Keratinocyte (primary cell): ENCODE measurements around the gene RNF145. TPM values are rescaled to one million over a fixed set of nuclear protein-coding genes. Genes with fewer than 3 reads are reported as not detected.

Experiments used
- DNase-seq: peaks from one replicate; pipeline ENCODE4 v3.0.0-alpha.2; 2011; ENCODE audit warnings: low read depth, missing footprints, low spot score
- FAIRE-seq: peaks from 2 replicates; lab custom pipeline; 2011; peaks lifted over from hg19 to GRCh38; lab: Jason Lieb, UNC
- H2AFZ ChIP-seq: 2 replicates; pipeline ENCODE4 v1.6.0; 2012; ENCODE audit warnings: low read length, control low read depth, inconsistent platforms; ENCODE audit not compliant: control insufficient read depth
- H3K27ac ChIP-seq: 2 replicates; pipeline ENCODE4 v1.5.1; 2011; ENCODE audit warnings: low read length; ENCODE audit not compliant: control insufficient read depth, insufficient read depth
- H3K27me3 ChIP-seq: 3 replicates; pipeline ENCODE4 v1.6.0; 2011; ENCODE audit warnings: low read length; ENCODE audit not compliant: control insufficient read depth, insufficient read depth; ENCODE audit errors: extremely low read depth
- H3K36me3 ChIP-seq, 2 experiments: 2 replicates in 1 of 2; 3 replicates in 1 of 2; pipeline ENCODE4 v1.5.1; 2011; ENCODE audit warnings: low read length in 2 of 2, mild to moderate bottlenecking in 1 of 2; ENCODE audit not compliant: control insufficient read depth in 2 of 2, insufficient read depth in 2 of 2; ENCODE audit errors: extremely low read depth in 1 of 2
- H3K4me1 ChIP-seq: 3 replicates; pipeline ENCODE4 v1.5.1; 2011; ENCODE audit warnings: low read length; ENCODE audit not compliant: control insufficient read depth, insufficient read depth; ENCODE audit errors: extremely low read depth
- H3K4me2 ChIP-seq: 3 replicates; pipeline ENCODE4 v1.6.0; 2011; ENCODE audit warnings: low read depth, low read length; ENCODE audit not compliant: control insufficient read depth, insufficient read depth; ENCODE audit errors: extremely low read depth
- H3K4me3 ChIP-seq, 3 experiments: fragments of 200-600 bp in 1 of 3; sonication (generic) in 1 of 3; 2 replicates in 2 of 3; 3 replicates in 1 of 3; pipeline ENCODE4 v1.5.1; 2011 to 2016; ENCODE audit warnings: low read length in 3 of 3, mild to moderate bottlenecking in 3 of 3, control low read depth in 2 of 3, inconsistent platforms in 1 of 3, low read depth in 1 of 3, mixed read lengths in 1 of 3, mixed run types in 1 of 3, moderate library complexity in 1 of 3; ENCODE audit not compliant: control insufficient read depth in 2 of 3, insufficient read depth in 2 of 3; ENCODE audit errors: extremely low read depth in 1 of 3
- H3K79me2 ChIP-seq: 2 replicates; pipeline ENCODE4 v1.6.0; 2012; ENCODE audit warnings: low read length; ENCODE audit not compliant: control insufficient read depth, insufficient read depth
- H3K9ac ChIP-seq: 3 replicates; pipeline ENCODE4 v1.6.0; 2011; ENCODE audit warnings: low read length; ENCODE audit not compliant: control insufficient read depth, insufficient read depth; ENCODE audit errors: extremely low read depth
- H3K9me1 ChIP-seq: 3 replicates; pipeline ENCODE4 v1.6.0; 2011; ENCODE audit warnings: low read length; ENCODE audit not compliant: control insufficient read depth, insufficient read depth; ENCODE audit errors: extremely low read depth
- H3K9me3 ChIP-seq: 2 replicates; pipeline ENCODE4 v1.5.1; 2012; ENCODE audit warnings: low read depth, low read length; ENCODE audit not compliant: control insufficient read depth
- H4K20me1 ChIP-seq: 3 replicates; pipeline ENCODE4 v1.6.0; 2011; ENCODE audit warnings: low read length; ENCODE audit not compliant: control insufficient read depth, insufficient read depth; ENCODE audit errors: extremely low read depth
- EZH2 ChIP-seq: IDR thresholded peaks from one replicate; pipeline ENCODE4 v1.6.1; 2012; ENCODE audit warnings: inconsistent platforms, mild to moderate bottlenecking, low read length, moderate library complexity
- dilution Hi-C: fragments of 300-500 bp; cut with MboI; formaldehyde crosslinking; loops from one replicate; pipeline ENCODE4 v1.7.0; 2020; ENCODE audit warnings: low sequenced_read_pairs; ENCODE audit not compliant: extremely low pct_ligation_motif_present
- polyA plus RNA-seq, 5 experiments: library from polyadenylated mRNA; depleted of rRNA in 3 of 5; stranded (reverse) in 3 of 5; stranded (forward) in 1 of 5; unstranded in 1 of 5; fragments of >200 nt; gene quantifications; 1 replicate in 1 of 5; 2 replicates in 3 of 5; 3 replicates in 1 of 5; pipeline versions ENCODE4 v1.2.1 to v1.2.3, GENCODE V29; 2011 to 2012; ENCODE audit warnings: missing spikeins in 2 of 5, low read depth in 1 of 5, low replicate concordance in 1 of 5
- TF ChIP-seq, protein P1 (sequence below), 3 experiments: IDR thresholded peaks in 1 of 3; conservative IDR thresholded peaks in 1 of 3; optimal IDR thresholded peaks in 1 of 3; 2 replicates in 2 of 3; 3 replicates in 1 of 3; pipeline versions ENCODE3 to v1.5.1; 2011; ENCODE audit warnings: low read length in 3 of 3, mild to moderate bottlenecking in 3 of 3, moderate library complexity in 2 of 3, control low read depth in 1 of 3, inconsistent platforms in 1 of 3; ENCODE audit not compliant: insufficient read depth in 2 of 3; ENCODE audit errors: extremely low read depth in 1 of 3

RNF145 gene
- polyA plus RNA-seq, 1 donor (not counting 4 experiments of a cell fraction or from before 2014, with no cell fraction given) = 78.6 TPM

DNA sequence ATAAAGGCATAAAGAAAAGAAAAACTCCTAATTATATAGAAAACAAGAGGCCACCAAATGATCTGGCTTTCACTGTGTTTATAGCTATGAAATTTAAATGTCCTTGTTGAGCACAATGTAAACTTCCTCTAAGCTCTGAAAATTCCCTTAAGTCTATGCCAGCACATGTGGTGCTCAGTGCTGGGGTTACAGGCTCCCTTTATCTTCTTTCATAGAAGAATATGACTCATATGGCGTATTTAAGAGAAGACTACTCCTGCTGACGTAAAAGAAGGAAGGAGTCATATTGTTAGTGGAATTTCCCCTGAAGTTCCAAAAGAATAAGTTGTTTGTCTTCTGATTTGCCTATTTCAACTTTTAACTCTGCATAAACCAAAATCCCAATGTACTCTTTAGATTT lies 30.4 kb downstream of the RNF145 start:
- Histone ChIP-seq H3K4me2 (peak overlapping the region; percentile 49), H3K9me1 (no peaks in the 10 kb centered on the region), H3K9ac (peak overlapping the region; percentile 66), H2AFZ (no peak overlapping the region), H3K27ac (peak overlapping the region; percentile 92), H3K9me3 (no peaks in the 10 kb centered on the region), H3K79me2 (peaks cover 32% of the 10 kb centered on the region), H3K27me3 (no peaks in the 10 kb centered on the region), H3K36me3 (peaks cover 3 to 11% of the 10 kb centered on the region in 2 experiments), H4K20me1 (no peaks in the 10 kb centered on the region), H3K4me1 (peaks cover 57% of the 10 kb centered on the region), H3K4me3 (no peak overlapping the region)
- no peak for TF ChIP-seq EZH2
- TF ChIP-seq, protein P1, sequence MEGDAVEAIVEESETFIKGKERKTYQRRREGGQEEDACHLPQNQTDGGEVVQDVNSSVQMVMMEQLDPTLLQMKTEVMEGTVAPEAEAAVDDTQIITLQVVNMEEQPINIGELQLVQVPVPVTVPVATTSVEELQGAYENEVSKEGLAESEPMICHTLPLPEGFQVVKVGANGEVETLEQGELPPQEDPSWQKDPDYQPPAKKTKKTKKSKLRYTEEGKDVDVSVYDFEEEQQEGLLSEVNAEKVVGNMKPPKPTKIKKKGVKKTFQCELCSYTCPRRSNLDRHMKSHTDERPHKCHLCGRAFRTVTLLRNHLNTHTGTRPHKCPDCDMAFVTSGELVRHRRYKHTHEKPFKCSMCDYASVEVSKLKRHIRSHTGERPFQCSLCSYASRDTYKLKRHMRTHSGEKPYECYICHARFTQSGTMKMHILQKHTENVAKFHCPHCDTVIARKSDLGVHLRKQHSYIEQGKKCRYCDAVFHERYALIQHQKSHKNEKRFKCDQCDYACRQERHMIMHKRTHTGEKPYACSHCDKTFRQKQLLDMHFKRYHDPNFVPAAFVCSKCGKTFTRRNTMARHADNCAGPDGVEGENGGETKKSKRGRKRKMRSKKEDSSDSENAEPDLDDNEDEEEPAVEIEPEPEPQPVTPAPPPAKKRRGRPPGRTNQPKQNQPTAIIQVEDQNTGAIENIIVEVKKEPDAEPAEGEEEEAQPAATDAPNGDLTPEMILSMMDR (optimal IDR thresholded peaks at IDR 0.05 in 1 of 3, IDR thresholded peaks at IDR 0.05 in 1 of 3, conservative IDR thresholded peaks at IDR 0.05 in 1 of 3; ENCODE audit: extremely low read depth in 1 of 3, insufficient read depth in 2 of 3, low read length in 3 of 3) = no peak
- peak; percentile 71 for DNase-seq
- peak; percentile 86 for FAIRE-seq
- dilution Hi-C loops = no loop called here

DNA sequence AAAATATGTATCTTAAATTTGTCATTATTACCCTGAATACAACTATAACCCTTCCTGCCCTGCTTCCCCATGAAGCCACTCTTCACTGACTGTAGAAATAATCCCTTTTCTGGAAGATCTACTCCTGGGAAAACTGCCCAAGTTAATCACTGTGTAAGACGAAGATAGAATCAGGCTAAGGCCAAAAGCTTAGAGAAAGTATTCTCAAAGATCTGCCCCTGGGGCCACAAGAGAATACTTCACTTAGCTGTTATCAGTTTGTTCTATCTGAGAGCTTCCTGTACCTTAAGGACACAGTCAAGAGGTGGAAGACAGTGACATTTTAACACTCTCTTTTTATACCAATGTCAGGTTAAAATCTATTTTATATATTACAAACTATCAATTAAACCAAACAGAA lies 33.8 kb downstream of the RNF145 start:
- H3K4me3 ChIP-seq = no peak overlapping the region
- H3K36me3 ChIP-seq = peaks cover 6 to 14% of the 10 kb centered on the region in 2 experiments
- no peak for DNase-seq
- H3K9me3 ChIP-seq = no peaks in the 10 kb centered on the region
- H3K4me1 ChIP-seq = peaks cover 35% of the 10 kb centered on the region
- peaks cover 17% of the 10 kb centered on the region for H3K79me2 ChIP-seq
- H2AFZ ChIP-seq = no peak overlapping the region
- FAIRE-seq = no peak
- peak overlapping the region; percentile 24 for H3K9ac ChIP-seq
- H3K27ac ChIP-seq = peak overlapping the region; percentile 44
- peak overlapping the region; percentile 46 for H3K4me2 ChIP-seq
- dilution Hi-C loops = no loop called here
- H3K9me1 ChIP-seq = no peaks in the 10 kb centered on the region
- H3K27me3 ChIP-seq = no peaks in the 10 kb centered on the region
- TF ChIP-seq, protein P1 (optimal IDR thresholded peaks at IDR 0.05 in 1 of 3, IDR thresholded peaks at IDR 0.05 in 1 of 3, conservative IDR thresholded peaks at IDR 0.05 in 1 of 3; ENCODE audit: extremely low read depth in 1 of 3, insufficient read depth in 2 of 3, low read length in 3 of 3) = no peak
- TF ChIP-seq EZH2 = no peak
- no peaks in the 10 kb centered on the region for H4K20me1 ChIP-seq
